C4-2B (cell line): ENCODE data around the gene RNF166.

Experiments
- CTCF ChIP-seq: fragments of 450-650 bp; conservative IDR thresholded peaks from 2 replicates; pipeline ENCODE4 v1.5.1; 2017; ENCODE audit warnings: mild to moderate bottlenecking
- ZFX ChIP-seq: fragments of 450-650 bp; IDR thresholded peaks from 2 replicates; pipeline ENCODE4 v1.6.1; 2017

DNA sequence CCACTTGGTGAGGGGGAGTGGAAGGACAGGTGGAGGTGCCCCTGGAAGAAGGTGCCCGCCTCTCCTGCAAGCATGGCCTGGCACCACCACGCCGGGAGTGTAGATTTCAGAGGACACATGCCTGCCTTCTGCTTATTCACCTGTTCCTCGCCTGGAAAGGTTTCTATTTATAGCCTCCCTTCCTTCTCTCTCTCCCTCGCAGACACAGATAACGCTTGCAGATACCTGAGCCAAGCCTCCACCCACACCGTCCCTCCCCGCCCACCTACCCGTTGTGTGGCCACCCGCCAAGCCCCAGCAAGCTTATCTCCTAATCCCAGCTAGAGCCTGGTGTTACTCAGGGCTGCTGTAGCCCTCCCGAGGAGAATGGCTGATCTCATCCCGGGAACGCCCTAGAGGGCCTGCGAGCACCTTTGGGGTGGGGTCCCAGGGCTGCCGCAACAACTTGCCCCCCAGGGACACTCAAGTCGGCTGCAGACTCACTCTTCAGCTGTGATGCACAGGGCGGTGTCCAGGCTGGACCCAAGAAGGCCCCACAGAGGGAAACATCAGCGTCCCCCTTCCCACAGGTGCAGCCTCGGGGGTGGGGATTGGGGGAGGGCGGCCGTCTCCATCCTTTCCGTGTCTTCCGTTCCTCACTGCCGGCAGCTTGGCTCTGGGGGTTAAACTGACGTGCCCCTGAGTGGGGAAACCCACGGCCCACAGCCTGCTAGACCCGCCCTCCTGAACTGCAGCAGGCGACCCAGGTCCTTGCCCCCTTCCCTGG, 18.0 kb downstream of the RNF166 start:
- TF ChIP-seq CTCF (no peak), ZFX (no peak)
